ENCODE measurements around the gene DOCK7.
"Not testable (repeated sequence)": the region's sequence is repeated elsewhere in the genome, so short reads cannot be mapped to it uniquely, and the experiment has no call there.

The DOCK7 gene

DNA sequence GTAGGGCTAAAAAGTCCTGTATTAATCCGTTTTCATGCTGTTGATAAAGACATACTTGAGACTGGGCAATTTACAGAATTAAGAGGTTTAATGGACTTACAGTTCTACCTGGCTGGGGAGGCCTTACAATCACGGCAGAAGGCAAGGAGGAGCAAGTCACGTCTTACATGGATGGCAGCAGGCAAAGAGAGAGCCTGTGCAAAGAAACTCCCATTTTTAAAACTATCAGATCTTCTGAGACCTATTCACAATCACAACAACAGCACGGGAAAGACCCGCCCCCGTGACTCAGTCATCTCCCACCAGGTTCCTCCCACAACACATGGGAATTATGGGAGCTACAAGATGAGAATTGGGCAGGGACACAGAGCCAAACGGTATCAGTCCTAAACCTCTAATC lies 6.3 kb upstream of the DOCK7 start:
- not testable (repeated sequence) for DNase-seq (ENCODE audit: low read depth)

DNA sequence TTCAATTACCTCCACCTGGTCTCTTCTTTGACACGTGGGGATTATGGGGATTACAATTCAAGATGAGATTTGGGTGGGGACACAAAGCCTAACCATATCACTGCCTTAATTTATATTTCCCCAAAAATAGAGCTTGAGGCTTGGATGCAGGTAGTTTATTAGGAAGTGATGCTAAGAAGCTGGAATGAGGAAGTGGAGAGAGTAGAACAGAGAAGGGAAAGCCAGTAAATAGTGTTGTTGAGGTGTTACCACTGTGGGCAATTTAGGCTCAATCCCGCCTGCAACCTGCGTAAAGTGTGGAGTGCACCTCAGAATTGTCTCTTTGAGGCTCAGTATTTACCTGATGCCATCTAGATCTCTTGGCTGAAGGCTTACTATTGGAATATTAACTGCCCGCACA lies 4.9 kb upstream of the DOCK7 start:
- DNase-seq (ENCODE audit: low read depth) = no peak

DNA sequence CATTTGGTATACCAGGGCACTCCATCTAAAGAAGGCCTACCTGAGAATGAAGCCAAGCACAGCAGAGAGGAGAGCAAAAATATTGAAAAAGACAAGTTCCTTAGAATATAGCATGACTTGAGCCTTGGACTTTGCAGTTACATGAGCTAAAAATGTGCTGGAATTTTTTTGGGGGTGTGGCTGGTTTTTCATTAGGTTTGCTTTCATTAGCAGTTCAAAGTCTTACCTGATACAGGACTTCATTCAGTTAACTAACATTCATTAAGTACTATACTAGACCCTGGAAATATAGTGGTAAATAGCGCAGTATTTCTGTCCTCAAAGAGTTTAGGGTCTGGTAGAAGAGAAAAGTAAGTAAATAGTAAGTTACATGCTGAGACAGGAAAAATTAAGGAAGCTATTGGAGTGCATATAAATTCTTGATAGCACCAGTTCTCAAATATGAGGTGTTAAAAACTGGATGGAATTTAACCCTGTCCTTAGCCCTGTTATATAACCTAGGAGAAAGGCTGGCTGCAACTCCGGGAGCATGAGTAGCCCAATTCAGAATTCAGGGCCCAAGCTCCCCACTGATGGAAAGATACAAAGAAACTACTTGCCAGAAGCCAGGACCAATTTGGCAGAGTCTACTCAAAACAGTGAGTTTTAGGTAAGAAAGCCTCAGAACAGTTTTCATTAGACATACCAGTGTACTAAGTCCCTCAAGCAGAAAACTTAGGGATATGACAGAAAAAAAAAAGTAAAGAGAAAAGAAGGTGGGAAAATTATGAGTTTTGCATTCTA lies 3.1 kb upstream of the DOCK7 start:
- DNase-seq (ENCODE audit: low read depth) = no peak

DNA sequence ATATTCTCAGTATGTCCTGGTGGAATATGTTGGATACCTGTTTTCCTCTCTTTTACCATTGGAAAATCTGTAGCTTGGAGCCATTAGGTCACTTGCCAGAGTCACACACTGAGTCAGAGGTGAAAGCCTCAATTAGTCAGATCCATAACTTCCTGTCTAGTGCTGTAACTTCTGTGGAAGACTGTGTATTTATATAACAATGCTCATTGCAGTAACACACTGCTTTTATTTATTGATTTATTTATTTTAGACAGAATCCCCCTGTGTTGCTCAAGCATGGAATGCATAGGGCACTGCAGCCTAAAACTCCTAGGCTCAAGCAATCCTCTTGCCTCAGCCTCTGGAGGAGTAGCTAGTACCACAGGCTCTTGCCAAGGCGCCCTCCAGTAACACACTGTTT lies 1.3 kb upstream of the DOCK7 start:
- DNase-seq (ENCODE audit: low read depth) = no peak

DNA sequence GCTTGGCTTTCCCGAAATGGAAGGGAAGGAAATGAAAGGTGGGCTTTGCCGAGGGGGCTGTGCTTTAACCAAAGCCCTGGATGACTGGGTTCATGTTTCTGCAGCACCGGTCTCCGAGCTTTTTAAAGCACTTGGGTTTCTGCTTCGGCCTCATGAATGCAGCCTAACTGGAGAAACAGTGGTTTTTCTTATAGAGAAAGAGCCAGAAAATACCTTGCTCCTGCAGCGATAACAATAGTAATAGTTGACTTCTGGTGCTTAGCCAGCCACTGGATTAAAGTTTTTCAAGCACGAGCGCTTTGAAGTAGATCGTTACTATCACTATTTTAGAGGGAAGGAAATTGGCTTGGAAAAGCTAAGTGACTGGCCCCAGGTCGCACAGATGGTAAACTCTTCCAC lies 500 bp upstream of the DOCK7 start:
- no peak for DNase-seq (ENCODE audit: low read depth)

DNA sequence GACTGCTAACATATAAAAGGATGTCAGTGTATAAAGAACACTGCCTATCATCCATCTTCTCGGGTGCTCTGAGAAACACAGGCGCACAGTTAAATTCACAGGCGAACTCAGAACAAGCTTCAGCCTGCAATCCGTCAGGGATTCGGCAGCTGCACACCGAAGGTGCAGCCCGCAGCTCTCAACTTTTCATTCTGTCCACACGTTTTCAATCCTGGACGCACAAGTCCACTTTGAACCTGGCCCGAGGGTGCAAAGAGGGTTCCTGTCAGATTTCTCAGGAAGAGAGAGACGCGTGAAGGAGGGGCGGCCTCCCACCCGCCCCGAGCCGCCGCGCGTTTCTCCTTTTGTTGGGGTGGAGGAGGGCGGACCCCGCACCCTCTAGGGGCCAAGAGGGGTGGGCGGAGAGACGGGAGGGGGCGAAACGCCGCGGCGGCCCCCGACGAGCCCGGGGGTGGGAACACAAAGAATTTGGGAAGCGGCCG lies 724 bp downstream of the DOCK7 start:
- DNase-seq (ENCODE audit: low read depth) = no peak

DNA sequence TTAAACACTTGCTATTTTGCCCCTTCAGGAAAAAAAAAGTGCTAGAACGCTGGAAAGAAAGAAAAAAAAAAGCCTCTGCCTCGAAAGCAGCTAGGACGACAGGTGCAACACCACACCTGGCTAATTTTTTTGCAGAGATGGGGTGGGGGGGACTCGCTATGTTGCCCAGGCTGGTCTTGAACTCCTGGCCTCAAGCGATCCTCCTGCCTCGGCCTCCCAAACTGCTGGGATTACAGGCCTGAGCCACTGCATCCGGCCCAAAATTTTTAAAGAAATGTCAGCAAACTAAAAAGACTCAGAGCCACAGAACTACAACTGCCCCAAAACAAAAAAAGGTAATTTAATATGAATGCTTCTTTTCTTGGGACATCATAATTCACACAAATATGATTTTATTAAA lies 1.4 kb downstream of the DOCK7 start:
- no peak for DNase-seq (ENCODE audit: low read depth)

DNA sequence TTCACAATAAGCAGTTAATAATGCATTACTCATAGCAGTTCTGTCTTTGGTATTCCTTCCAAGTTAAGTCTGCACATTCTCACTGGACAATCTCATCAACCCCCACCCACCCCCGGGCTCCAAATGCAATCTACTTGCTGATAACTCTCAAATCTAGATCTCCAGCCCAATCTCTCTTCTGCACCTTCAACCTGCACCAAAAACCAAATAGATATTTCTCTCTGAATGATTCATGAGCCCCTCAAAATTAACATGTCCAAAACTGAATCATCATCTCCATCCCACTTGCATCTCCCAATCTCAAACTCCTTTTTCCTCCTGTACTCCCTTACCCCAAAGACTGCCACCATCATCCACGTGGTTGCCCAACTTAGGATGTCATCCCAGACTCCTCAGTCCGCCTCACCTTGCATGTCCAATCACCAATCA lies 2.7 kb downstream of the DOCK7 start:
- no peak for DNase-seq (ENCODE audit: low read depth)

DNA sequence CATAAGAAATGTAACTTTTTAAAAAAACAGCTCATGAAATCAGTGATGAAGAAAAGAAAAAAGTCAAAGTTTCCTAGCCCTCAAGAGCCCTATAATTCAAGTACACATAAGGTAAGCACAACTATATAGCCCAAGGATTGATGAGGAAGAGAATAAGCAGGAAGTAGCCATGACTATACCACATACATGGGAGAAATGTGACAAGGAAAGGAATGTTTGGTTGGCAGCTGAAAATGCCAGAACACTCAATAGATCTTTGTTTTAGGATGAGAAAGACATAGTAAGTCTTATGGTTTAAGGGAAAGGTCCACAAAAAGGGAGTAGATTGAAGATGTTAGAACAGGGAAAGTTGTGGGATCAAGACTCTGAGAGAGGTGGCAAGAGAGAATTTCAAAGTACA lies 5.7 kb downstream of the DOCK7 start:
- no peak for DNase-seq (ENCODE audit: low read depth)

DNA sequence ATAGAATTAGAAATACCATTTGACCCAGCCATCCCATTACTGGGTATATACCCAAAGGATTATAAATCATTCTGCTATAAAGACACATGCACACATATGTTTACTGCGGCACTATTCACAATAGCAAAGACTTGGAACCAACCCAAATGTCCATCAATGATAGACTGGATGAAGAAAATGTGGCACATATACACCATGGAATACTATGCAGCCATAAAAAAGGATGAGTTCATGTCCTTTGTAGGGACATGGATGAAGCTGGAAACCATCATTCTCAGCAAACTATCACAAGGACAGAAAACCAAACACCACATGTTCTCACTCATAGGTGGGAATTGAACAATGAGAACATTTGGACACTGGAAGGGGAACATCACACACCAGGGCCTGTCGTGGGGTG lies 7.2 kb downstream of the DOCK7 start:
- DNase-seq (ENCODE audit: low read depth) = not testable (repeated sequence)

DNA sequence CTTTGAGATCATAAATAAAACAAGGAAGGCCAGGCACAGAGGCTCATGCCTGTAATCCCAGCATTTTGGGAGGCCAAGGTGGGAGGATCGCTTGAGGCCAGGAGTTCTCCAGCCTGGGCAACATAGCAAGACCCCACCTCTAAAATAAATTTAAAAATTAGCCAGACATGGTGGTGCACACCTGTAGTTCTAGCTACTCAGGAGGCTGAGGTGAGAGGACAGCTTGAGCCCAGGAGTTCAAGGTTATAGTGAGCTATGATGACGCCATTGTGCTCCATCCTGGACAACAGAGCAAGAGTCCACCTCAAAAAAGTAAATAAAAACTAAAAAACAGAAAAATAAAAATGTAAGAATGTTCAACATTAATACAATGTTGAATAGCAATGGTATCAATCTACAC lies 10.4 kb downstream of the DOCK7 start:
- DNase-seq (ENCODE audit: low read depth) = not testable (repeated sequence)

DNA sequence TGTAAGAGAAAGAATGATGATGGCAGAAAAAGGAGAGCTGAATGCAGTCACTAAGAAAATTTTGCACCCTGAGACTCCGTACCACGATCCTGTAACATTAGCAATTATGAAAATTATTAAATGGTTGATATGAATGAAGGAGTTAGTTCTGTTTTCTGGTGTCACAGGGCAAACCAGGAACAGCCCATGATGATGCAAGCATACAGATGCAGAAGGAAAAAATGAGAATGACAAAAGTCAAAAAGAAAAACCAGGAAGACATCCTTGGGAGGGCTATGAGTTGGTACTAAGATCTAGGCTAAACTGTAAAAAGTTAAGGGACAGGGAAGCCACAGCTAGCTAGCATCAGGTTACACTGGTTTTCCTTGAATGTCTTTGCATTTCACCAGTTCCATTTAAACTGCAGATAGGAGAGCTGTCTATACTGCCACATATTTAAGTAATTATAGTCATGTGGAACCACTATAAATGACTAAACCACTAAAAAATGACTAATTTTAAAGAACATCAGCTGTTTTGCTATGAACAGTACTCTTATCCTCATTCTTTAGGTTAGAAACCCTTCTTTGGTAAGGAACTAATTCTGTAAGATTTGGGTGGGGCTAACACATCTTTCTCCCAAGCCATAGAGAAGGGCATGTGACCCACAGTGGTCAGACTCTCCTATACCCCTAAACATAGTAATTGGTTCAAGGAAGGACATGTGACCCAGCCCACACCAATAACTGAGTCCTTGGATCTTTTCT lies 11.4 kb downstream of the DOCK7 start:
- DNase-seq (ENCODE audit: low read depth) = no peak

DNA sequence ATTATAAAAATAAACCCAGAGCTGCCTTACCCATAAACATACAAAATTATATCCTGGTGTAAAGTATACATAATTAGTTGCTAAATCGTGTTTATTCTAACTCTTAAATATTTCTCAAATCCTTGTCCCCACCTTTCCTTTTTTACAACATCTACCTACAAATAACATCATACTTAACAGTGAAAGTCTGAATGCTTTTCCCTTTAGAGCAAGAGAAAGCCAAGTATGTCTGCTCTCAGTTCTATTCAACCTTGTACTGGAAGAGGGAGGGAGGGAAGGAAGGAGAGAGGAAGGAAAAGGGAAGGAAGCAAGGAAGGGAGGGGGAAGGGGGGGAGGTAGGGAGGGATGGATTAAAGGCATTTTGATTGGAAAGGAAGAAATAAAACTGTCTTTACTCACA lies 14.6 kb downstream of the DOCK7 start:
- DNase-seq (ENCODE audit: low read depth) = no peak

DNA sequence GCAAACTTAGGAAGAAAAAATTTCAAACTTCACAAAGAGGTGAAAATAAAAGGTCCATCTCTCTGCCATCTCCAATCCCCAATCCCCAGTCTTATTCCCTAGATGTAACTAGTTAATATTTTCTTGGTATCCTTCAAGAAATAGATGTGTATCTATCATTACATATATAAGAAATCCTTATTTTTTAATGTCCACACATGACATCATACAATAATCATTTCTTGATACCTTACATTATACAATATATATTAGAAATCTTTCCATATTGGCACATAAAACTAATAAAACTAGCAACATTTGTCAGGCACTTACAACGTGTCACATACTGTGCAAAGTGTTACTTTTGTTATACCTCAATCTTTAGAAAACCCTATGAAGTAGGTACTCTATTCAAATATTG lies 16.2 kb downstream of the DOCK7 start:
- no peak for DNase-seq (ENCODE audit: low read depth)

DNA sequence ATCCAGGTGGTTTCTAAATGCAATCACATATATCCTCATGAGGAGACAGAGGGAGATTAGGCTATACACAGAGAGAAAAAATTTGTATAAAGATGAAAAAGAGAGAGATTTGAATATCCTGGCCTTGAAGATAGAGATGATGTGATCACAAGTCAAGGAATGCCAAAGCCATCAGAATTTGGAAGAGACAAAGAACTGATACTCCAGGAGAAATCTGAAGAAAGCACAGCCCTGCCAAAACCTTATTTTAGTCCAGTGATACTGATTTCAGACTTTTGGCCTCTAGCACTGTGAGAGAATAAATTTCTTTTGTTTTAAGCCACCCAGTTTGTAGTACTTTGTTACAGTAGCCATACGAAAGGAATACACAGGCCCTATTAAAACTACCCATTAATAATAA lies 33.4 kb downstream of the DOCK7 start:
- no peak for DNase-seq (ENCODE audit: low read depth)

DNA sequence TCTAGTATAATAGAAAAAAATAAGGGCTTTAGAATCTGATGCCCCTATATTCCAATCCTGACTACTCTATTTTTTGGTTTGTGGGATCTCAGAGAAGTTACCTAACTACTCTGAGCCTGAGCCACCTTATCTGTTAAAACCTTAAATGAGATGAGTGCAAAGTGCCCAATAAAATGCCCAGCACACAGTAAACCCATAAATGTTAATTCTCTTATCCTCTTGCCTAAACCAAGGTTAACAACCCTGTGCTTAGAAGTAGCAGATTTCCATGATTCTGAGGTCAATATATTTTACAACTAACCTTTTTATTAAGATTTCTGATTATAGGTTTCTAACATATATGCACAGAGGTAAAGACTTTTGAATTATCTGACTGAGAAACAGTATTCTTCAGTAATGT lies 35.8 kb downstream of the DOCK7 start:
- DNase-seq (ENCODE audit: low read depth) = no peak

DNA sequence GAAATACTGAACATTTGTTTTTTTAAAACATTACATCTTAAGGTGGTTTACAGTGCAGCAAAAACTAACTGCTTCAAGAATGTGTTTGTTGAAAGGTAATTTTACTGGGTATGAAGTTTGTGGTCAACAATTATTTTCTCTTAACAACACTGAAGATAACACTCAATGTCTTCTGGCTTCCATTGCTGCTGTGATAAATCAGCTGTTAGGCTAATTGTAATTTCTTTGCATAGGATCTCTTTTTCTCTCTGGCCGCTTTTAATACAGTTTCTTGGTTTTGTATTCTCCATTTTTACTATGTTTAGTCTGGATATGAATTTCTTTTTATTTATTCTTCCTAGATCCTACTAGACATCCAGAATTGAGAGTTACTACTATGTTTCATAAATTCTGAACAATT lies 44.9 kb downstream of the DOCK7 start:
- DNase-seq (ENCODE audit: low read depth) = no peak

DNA sequence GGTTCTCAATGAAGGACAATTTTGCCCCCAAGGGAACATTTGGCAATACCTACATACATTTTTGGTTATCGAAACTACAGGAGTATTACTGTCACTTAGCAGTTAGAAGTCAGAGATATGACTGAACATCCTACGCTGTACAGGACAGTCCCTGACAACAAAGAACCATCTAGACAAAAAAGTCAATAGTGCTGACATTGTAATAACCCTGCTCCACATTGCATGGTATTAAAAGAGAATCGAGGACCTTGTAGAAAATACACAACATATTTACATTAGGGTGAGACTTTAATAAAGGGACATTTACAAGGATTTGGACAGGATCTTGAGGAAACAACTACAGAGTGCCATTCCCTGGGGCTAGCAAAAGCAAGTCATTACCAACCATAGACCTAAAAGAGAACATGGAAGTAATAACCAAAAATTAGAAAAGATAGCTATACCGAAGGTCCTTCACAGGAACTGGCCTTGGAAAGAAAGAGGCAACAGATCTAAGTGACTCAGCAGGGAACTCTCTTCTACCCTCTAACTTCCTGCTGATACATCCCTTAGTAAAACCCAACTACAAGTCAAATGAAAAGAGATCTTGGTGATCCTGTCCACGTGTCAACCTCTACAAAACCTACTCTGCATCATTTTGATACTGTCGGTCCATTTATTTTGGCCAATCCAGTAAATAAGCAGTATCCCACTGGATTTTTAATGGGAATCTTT lies 50.6 kb downstream of the DOCK7 start:
- DNase-seq (ENCODE audit: low read depth) = no peak

DNA sequence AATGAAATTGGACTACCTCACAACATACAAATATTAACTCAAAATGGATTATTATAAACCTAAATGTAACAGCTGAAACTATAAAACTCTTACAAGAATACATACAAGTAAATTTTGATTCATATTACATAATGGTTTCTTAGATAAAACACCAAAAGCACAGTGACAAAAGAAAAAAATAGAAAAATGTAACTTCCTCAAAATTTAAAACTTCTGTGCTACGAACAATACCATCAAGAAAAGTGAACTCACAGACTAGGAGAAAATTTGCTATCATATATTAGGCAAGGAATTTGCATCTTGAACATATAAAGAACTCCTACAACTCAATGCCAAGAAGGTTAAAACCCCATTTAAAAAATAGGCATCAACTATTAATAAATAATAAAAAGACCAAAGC lies 59.7 kb downstream of the DOCK7 start:
- no peak for DNase-seq (ENCODE audit: low read depth)

DNA sequence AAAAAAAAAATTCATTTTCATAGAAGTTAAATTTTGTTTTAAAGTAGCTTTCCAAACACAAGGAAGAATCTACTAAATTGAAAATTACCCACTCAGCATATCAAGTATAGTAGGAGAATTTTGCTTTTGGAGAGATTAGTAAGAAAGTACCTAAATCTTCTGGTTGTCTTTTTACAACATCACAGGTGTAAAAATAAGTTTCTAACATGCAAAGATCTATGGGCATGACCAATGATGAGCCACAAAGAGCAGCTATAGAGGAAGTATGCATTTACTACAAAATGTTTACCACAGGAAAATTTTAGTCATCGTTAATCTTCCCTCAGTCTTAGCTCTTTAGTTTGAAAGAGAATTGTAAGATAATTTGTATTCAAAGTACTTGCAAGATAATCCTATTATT lies 62.8 kb downstream of the DOCK7 start:
- no peak for DNase-seq (ENCODE audit: low read depth)

DNA sequence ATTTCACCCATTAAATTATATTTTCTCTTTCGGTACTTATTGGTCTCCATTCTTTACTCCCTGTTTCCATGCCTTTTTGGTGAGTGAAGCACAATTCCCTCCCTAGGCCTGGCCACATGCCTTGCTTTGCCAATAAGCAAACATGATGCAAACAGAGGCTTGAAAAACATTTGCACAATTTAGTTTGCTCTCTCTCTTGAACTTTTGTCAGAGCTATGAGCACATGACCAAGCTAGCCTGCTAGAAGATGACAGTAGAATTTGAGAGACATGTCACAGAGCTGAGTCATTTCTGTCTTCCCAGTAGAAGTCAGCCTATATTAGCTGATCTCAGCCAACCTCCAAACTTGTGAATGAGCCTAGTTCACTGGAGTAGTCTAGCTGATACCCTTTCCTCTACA lies 66.3 kb downstream of the DOCK7 start:
- no peak for DNase-seq (ENCODE audit: low read depth)

DNA sequence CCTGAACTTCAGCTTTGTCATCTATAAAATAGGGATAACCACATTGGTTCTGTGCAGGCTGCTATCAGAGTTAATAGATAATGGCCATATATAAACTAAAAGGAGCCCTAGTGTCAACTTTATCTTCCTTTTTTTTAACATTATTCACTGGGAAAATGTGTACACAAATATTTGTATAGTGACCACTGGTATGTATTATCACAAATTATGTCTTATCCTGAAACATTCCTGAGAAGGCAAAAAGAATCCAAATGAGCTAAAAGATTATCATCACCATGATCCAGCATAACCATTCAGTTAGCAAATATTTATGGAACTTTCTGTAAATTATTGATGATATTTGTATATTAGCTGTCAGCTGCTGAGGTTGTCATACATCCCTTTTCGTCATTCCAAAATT lies 74.3 kb downstream of the DOCK7 start:
- no peak for DNase-seq (ENCODE audit: low read depth)

DNA sequence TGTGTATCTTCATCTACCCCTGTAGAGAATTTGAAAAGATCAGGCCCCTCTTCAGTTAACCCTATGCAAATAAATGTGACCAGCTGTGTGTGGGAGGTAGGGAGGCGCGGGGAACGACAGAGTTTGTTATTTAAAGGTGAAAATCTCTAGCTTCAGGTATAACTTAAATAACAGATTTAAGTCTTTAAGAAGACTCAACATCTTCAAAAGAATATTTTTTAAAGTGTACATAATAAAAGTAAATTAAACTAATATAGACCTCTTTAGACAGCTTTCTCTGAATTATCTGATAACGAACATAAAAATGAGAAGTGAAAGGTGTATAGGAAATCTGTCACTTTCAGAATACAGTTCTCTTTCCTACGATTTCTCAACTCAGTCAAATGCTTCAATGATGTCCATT lies 74.9 kb downstream of the DOCK7 start:
- no peak for DNase-seq (ENCODE audit: low read depth)
